GM10248 (cell line): ENCODE results near the gene PHLPP1.

Experiments
- CTCF ChIA-PET: fragments of 300-600 bp; sonication (Branson Sonifier 250); formaldehyde crosslinking; extraction: SDS; loops from one replicate; lab custom pipeline; 2021; ENCODE audit warnings: antibody characterized with exemption; lab: Yijun Ruan, JAX
- POLR2A ChIA-PET: fragments of 350-650 bp; sonication (Branson Sonifier 250); formaldehyde crosslinking; extraction: SDS; loops from one replicate; lab custom pipeline; 2020; ENCODE audit warnings: antibody characterized with exemption; lab: Yijun Ruan, JAX
- DNase-seq: peaks from one replicate; pipeline ENCODE4 v3.0.0; 2012; ENCODE audit errors: extremely low spot score
- CTCF ChIP-seq: IDR thresholded peaks from 2 replicates; pipeline ENCODE4 v1.5.1; 2012; ENCODE audit warnings: mild to moderate bottlenecking, low read depth; ENCODE audit errors: extremely low read depth, missing control alignments, control extremely low read depth

Gene PHLPP1

GRCh38 chr18:62812876-62813275 is 97.5 kb downstream of the PHLPP1 start:
- DNase-seq: no peak
- TF ChIP-seq CTCF: no peak
- ChIA-PET CTCF (interaction anchor here (1.0 to 1.3 kb wide), 2 partner anchors 12 to 15 kb away, joined by 3 read pairs; no protein-coding TSS in a partner anchor), POLR2A (no interaction called here)

- CTCF ChIA-PET: no interaction called here
- TF ChIP-seq CTCF: no peak
- DNase-seq: no peak
- POLR2A ChIA-PET: no interaction called here
Measured at GRCh38 chr18:62814132-62814759, 98.9 kb downstream of the PHLPP1 start.

GRCh38 chr18:62825382-62825781 is 110.0 kb downstream of the PHLPP1 start:
- no peak for DNase-seq
- ChIA-PET POLR2A (no interaction called here), CTCF (interaction anchor here (0.9 kb wide), 1 partner anchor 26 kb away, joined by 3 read pairs; no protein-coding TSS in a partner anchor)
- no peak for TF ChIP-seq CTCF

GRCh38 chr18:62827397-62827796 is 112.1 kb downstream of the PHLPP1 start:
- no peak for DNase-seq
- POLR2A ChIA-PET: no interaction called here
- no peak for TF ChIP-seq CTCF
- CTCF ChIA-PET: no interaction called here

- no peak for DNase-seq
- ChIA-PET POLR2A (no interaction called here), CTCF (interaction anchor here (0.7 to 1.2 kb wide), 5 partner anchors 16 to 145 kb away, joined by 3 read pairs; no protein-coding TSS in a partner anchor)
- no peak for TF ChIP-seq CTCF
Measured at GRCh38 chr18:62828091-62828640, 112.8 kb downstream of the PHLPP1 start.

GRCh38 chr18:62828852-62829251 is 113.5 kb downstream of the PHLPP1 start:
- TF ChIP-seq CTCF: no peak
- ChIA-PET CTCF (interaction anchor here (1.2 kb wide), 1 partner anchor 27 kb away, joined by 3 read pairs; no protein-coding TSS in a partner anchor), POLR2A (no interaction called here)

More at GRCh38 chr18:62828852-62829251, 113.5 kb downstream of the PHLPP1 start:
- no peak for DNase-seq
